AG04449 (cell line): ENCODE measurements around the gene ACTL8.

ENCODE experiments used
- CTCF ChIA-PET: fragments of 350-600 bp; formaldehyde crosslinking; extraction: SDS; loops from one replicate; lab custom pipeline; 2021; ENCODE audit warnings: antibody characterized with exemption; lab: Yijun Ruan, JAX
- POLR2A ChIA-PET: fragments of 400-600, 350-600 bp; formaldehyde crosslinking; extraction: SDS; loops from one replicate; lab custom pipeline; 2020; ENCODE audit warnings: antibody characterized with exemption, inconsistent platforms; lab: Yijun Ruan, JAX
- DNase-seq: peaks from one replicate; pipeline ENCODE4 v3.0.0-alpha.2; 2010; ENCODE audit warnings: low read depth, low spot score
- H3K4me3 ChIP-seq: 2 replicates; pipeline ENCODE4 v1.5.1; 2011; ENCODE audit warnings: low read depth, mild to moderate bottlenecking, control low read depth, low read length
- CTCF ChIP-seq: IDR thresholded peaks from one replicate; pipeline ENCODE4 v1.5.1; 2011; ENCODE audit warnings: mild to moderate bottlenecking, moderate library complexity, low read length, control low read depth, inconsistent platforms; ENCODE audit not compliant: insufficient read depth; ENCODE audit errors: missing control alignments

The ACTL8 gene

DNA sequence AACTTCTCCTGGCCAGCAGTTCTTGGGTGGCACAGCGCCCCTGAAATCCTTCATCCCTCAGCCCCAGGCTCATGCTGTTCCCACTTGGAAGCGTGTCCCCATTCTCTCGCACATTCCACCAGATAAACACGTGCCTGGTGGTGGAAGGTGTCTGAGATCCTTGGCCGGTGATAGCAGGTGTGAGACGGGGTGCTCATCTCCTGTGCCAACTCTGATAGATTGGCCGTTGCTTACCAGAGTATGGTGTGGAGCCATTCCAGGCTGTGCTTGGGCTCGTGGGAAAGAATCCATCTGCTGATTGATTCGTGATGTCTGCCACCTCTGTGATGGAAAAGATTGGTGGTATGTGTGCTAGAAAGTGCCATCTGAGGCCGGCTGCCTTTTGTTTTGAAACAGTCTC is 22.2 kb downstream of the ACTL8 start:
- no peak for TF ChIP-seq CTCF
- CTCF ChIA-PET: no interaction called here
- POLR2A ChIA-PET: no interaction called here
- no peak for DNase-seq
- H3K4me3 ChIP-seq: no peak overlapping the region

GRCh38 chr1:17777818-17778217 is 22.7 kb downstream of the ACTL8 start:
- H3K4me3 ChIP-seq: no peak overlapping the region
- no peak for TF ChIP-seq CTCF
- ChIA-PET POLR2A (no interaction called here), CTCF (no interaction called here)
- no peak for DNase-seq

DNA sequence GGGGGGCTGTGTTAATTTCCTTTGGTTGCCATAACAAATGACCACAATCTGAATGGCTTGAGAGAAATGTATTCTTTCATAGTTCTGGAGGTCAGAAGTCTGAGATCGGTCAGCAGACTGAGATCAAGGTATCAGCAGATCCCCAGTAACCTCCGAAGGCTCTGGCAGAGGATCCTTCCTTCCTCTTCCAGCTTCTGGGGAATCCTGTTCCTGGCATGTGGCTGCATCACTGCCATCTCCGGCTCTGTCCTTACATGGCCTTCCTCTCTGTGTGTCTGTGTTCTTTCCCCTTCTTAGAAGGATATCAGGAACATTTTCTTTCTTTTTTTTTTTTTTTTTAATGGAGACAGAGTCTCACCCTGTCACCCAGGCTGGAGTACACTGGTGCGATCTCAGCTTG is 25.8 kb downstream of the ACTL8 start:
- no peak overlapping the region for H3K4me3 ChIP-seq
- no peak for TF ChIP-seq CTCF
- ChIA-PET POLR2A (no interaction called here), CTCF (no interaction called here)
- no peak for DNase-seq

- DNase-seq: no peak
- POLR2A ChIA-PET: no interaction called here
- no peak for TF ChIP-seq CTCF
- H3K4me3 ChIP-seq: no peak overlapping the region
- CTCF ChIA-PET: no interaction called here
Measured at GRCh38 chr1:17789926-17790325, 34.8 kb downstream of the ACTL8 start.

DNA sequence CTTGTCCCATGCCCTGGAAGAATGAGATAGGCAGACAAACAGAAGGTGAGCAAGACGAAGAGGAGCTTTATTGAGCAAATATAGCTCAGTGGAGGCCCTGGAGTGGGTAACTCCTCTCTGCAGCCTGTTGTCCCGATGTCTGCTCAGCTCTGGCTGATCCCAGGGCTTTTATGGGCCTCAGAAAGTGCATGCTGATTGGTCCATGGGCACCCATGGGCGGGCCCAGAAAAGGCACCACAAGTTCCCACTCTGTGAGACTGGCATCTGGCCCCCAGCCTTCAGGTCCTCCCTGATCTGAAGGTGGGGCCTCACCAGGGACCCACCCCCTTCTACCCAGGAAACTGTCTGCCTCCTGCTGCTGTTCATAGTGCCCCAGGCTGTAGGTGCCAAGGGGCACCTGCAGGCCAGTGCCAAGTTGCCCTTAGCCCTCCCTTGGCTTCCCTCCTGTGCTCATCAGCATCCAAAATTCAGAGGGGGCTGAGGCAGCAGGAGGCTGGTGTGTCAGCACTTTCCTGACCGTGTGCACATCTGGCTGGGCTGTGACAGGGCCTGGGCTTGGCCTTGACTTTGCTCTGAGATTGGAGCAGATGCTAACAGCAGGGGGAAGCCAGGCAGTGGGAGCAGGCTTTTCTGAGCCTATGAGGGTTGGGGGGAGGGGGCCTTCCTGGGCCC is 35.4 kb downstream of the ACTL8 start:
- no peak for TF ChIP-seq CTCF
- H3K4me3 ChIP-seq: no peak overlapping the region
- CTCF ChIA-PET: no interaction called here
- POLR2A ChIA-PET: no interaction called here
- no peak for DNase-seq

GRCh38 chr1:17791055-17791390 is 35.9 kb downstream of the ACTL8 start:
- no peak for TF ChIP-seq CTCF
- H3K4me3 ChIP-seq: no peak overlapping the region
- no peak for DNase-seq
- ChIA-PET POLR2A (no interaction called here), CTCF (no interaction called here)
